IgD-negative memory B cell (primary cell): Measurements from ENCODE around the gene CCDC92. TPM values are rescaled to one million over a fixed set of nuclear protein-coding genes. Genes with fewer than 3 reads are reported as not detected.
A peak's percentile ranks its signal among the peaks of the same experiment; 100 is the strongest.

Experiments
- H3K27ac Mint-ChIP-seq, 3 donors: one replicate each; pipeline ENCODE4 v1.8.0; 2020 to 2022; ENCODE audit warnings: mild to moderate bottlenecking in 3 of 3, mixed read lengths in 3 of 3, moderate library complexity in 1 of 3
- H3K27me3 Mint-ChIP-seq: one replicate; pipeline ENCODE4 v1.8.0; 2021; ENCODE audit warnings: mixed read lengths
- H3K36me3 Mint-ChIP-seq: one replicate; pipeline ENCODE4 v1.8.0; 2020; ENCODE audit warnings: mild to moderate bottlenecking, mixed read lengths
- H3K4me1 Mint-ChIP-seq, 3 donors: one replicate each; pipeline ENCODE4 v1.8.0; 2020 to 2022; ENCODE audit warnings: mixed read lengths in 3 of 3, mild to moderate bottlenecking in 1 of 3
- H3K4me3 Mint-ChIP-seq, 4 donors: one replicate each; pipeline ENCODE4 v1.8.0; 2020 to 2022; ENCODE audit warnings: mild to moderate bottlenecking in 4 of 4, mixed read lengths in 4 of 4, moderate library complexity in 3 of 4
- H3K9me3 Mint-ChIP-seq, 3 donors: one replicate each; pipeline ENCODE4 v1.8.0; 2020 to 2021; ENCODE audit warnings: mixed read lengths in 3 of 3, mild to moderate bottlenecking in 1 of 3
- polyA plus RNA-seq: library from polyadenylated mRNA; unstranded; fragments of 300-500 nt; fragmentation: Illumina TruSeq; gene quantifications from one replicate; pipeline ENCODE4 v1.2.3, GENCODE V29; 2021

CCDC92 gene
- polyA plus RNA-seq, 1 donor from 2014 or later: 27.8 TPM

GRCh38 chr12:123973552-123974341 is 1.1 kb upstream of the CCDC92 start:
- Mint-ChIP-seq H3K36me3 (peaks cover 3% of the 10 kb centered on the region), H3K9me3 (no peaks in the 10 kb centered on the region), H3K4me3 (peak overlapping the region; percentile 89 to 94 (median 94)), H3K27me3 (no peaks in the 10 kb centered on the region), H3K4me1 (peaks cover 11 to 16% (median 16%) of the 10 kb centered on the region in 3 donors), H3K27ac (peak overlapping the region; percentile 42 to 94 (median 70))

GRCh38 chr12:123971770-123972456 is 718 bp downstream of the CCDC92 start:
- H3K9me3 Mint-ChIP-seq: no peaks in the 10 kb centered on the region
- peaks cover 11 to 18% (median 16%) of the 10 kb centered on the region in 3 donors for H3K4me1 Mint-ChIP-seq
- no peaks in the 10 kb centered on the region for H3K27me3 Mint-ChIP-seq
- peak overlapping the region; percentile 92 to 95 (median 92) for H3K27ac Mint-ChIP-seq
- peaks cover 2% of the 10 kb centered on the region for H3K36me3 Mint-ChIP-seq
- H3K4me3 Mint-ChIP-seq: peak overlapping the region; percentile 91 to 98 (median 96)

- Mint-ChIP-seq H3K36me3 (peaks cover 2% of the 10 kb centered on the region), H3K27ac (peak overlapping the region; percentile 92 to 95 (median 92)), H3K4me1 (peaks cover 11 to 18% (median 16%) of the 10 kb centered on the region in 3 donors), H3K4me3 (peak overlapping the region; percentile 91 to 98 (median 96)), H3K9me3 (no peaks in the 10 kb centered on the region), H3K27me3 (no peaks in the 10 kb centered on the region)
Observed at GRCh38 chr12:123971449-123971769, 1.2 kb downstream of the CCDC92 start.

- Mint-ChIP-seq H3K4me3 (no peak overlapping the region), H3K27ac (peak overlapping the region in 1 of 3 donors; percentile 11), H3K9me3 (no peaks in the 10 kb centered on the region), H3K36me3 (peaks cover 6% of the 10 kb centered on the region), H3K27me3 (no peaks in the 10 kb centered on the region), H3K4me1 (peaks cover 4 to 7% (median 7%) of the 10 kb centered on the region in 3 donors)
Observed at GRCh38 chr12:123967121-123967586, 5.5 kb downstream of the CCDC92 start.

- H3K9me3 Mint-ChIP-seq: no peaks in the 10 kb centered on the region
- H3K4me3 Mint-ChIP-seq: no peak overlapping the region
- H3K27me3 Mint-ChIP-seq: no peaks in the 10 kb centered on the region
- H3K4me1 Mint-ChIP-seq: peaks cover 2 to 6% (median 4%) of the 10 kb centered on the region in 3 donors
- H3K27ac Mint-ChIP-seq: no peak overlapping the region
- peaks cover 5% of the 10 kb centered on the region for H3K36me3 Mint-ChIP-seq
Observed at GRCh38 chr12:123966596-123966995, 6.0 kb downstream of the CCDC92 start.

- Mint-ChIP-seq H3K4me1 (peaks cover 0 to 4% (median 0%) of the 10 kb centered on the region in 3 donors), H3K27ac (no peak overlapping the region), H3K36me3 (peaks cover 6% of the 10 kb centered on the region), H3K4me3 (no peak overlapping the region), H3K27me3 (no peaks in the 10 kb centered on the region), H3K9me3 (no peaks in the 10 kb centered on the region)
Observed at GRCh38 chr12:123965382-123965781, 7.2 kb downstream of the CCDC92 start.

- Mint-ChIP-seq H3K4me1 (peaks cover 0 to 4% (median 0%) of the 10 kb centered on the region in 3 donors), H3K27ac (no peak overlapping the region), H3K27me3 (no peaks in the 10 kb centered on the region), H3K36me3 (peaks cover 6% of the 10 kb centered on the region), H3K4me3 (no peak overlapping the region), H3K9me3 (no peaks in the 10 kb centered on the region)
Observed at GRCh38 chr12:123963821-123964220, 8.8 kb downstream of the CCDC92 start.

- Mint-ChIP-seq H3K27me3 (no peaks in the 10 kb centered on the region), H3K4me3 (peak overlapping the region in 1 of 4 donors; percentile 16), H3K9me3 (no peaks in the 10 kb centered on the region), H3K4me1 (peaks cover 0 to 1% (median 0%) of the 10 kb centered on the region in 3 donors), H3K27ac (no peak overlapping the region), H3K36me3 (peaks cover 6% of the 10 kb centered on the region)
Observed at GRCh38 chr12:123962513-123962912, 10.1 kb downstream of the CCDC92 start.

- no peak overlapping the region for H3K27ac Mint-ChIP-seq
- H3K4me3 Mint-ChIP-seq: no peak overlapping the region
- H3K9me3 Mint-ChIP-seq: no peaks in the 10 kb centered on the region
- peaks cover 6% of the 10 kb centered on the region for H3K36me3 Mint-ChIP-seq
- H3K27me3 Mint-ChIP-seq: no peaks in the 10 kb centered on the region
- H3K4me1 Mint-ChIP-seq: no peaks in the 10 kb centered on the region
Observed at GRCh38 chr12:123961585-123962345, 10.9 kb downstream of the CCDC92 start.

GRCh38 chr12:123960856-123961255 is 11.8 kb downstream of the CCDC92 start:
- no peak overlapping the region for H3K4me3 Mint-ChIP-seq

GRCh38 chr12:123960029-123960735 is 12.4 kb downstream of the CCDC92 start:
- Mint-ChIP-seq H3K4me3 (no peak overlapping the region), H3K4me1 (no peaks in the 10 kb centered on the region), H3K36me3 (peaks cover 6% of the 10 kb centered on the region), H3K27ac (no peak overlapping the region), H3K9me3 (no peaks in the 10 kb centered on the region), H3K27me3 (no peaks in the 10 kb centered on the region)

More at GRCh38 chr12:123960856-123961255, 11.8 kb downstream of the CCDC92 start:
- Mint-ChIP-seq H3K27ac (no peak overlapping the region), H3K36me3 (peaks cover 6% of the 10 kb centered on the region), H3K9me3 (no peaks in the 10 kb centered on the region), H3K4me1 (no peaks in the 10 kb centered on the region), H3K27me3 (no peaks in the 10 kb centered on the region)

GRCh38 chr12:123958876-123959275 is 13.8 kb downstream of the CCDC92 start:
- Mint-ChIP-seq H3K9me3 (no peaks in the 10 kb centered on the region), H3K4me1 (no peaks in the 10 kb centered on the region), H3K4me3 (no peak overlapping the region), H3K36me3 (peaks cover 6% of the 10 kb centered on the region), H3K27ac (no peak overlapping the region), H3K27me3 (no peaks in the 10 kb centered on the region)

- Mint-ChIP-seq H3K4me1 (no peaks in the 10 kb centered on the region), H3K27ac (no peak overlapping the region), H3K4me3 (no peak overlapping the region), H3K9me3 (no peaks in the 10 kb centered on the region), H3K27me3 (no peaks in the 10 kb centered on the region), H3K36me3 (peaks cover 6% of the 10 kb centered on the region)
Observed at GRCh38 chr12:123958462-123958861, 14.2 kb downstream of the CCDC92 start.

- Mint-ChIP-seq H3K27me3 (no peaks in the 10 kb centered on the region), H3K36me3 (peaks cover 2% of the 10 kb centered on the region), H3K4me3 (no peak overlapping the region), H3K4me1 (no peaks in the 10 kb centered on the region), H3K9me3 (no peaks in the 10 kb centered on the region), H3K27ac (no peak overlapping the region)
Observed at GRCh38 chr12:123957196-123957595, 15.4 kb downstream of the CCDC92 start.
